Transverse colon (tissue), 4 donors: ENCODE data around the gene ETFB.

ENCODE experiments used
- CTCF ChIP-seq, 5 experiments: fragments of 200-600 bp in 3 of 5; fragments of 450-650 bp in 2 of 5; sonication (generic) in 3 of 5; IDR thresholded peaks; 1 replicate in 2 of 5; 2 replicates in 3 of 5; pipeline ENCODE4 v1.5.1; 2016 to 2017; ENCODE audit warnings: antibody characterized with exemption in 5 of 5, inconsistent platforms in 3 of 5, mild to moderate bottlenecking in 2 of 5, moderate library complexity in 1 of 5
- EP300 ChIP-seq: sonication (generic); formaldehyde crosslinking; IDR thresholded peaks from one replicate; pipeline ENCODE4 v1.6.1; 2017; ENCODE audit warnings: antibody characterized with exemption, low read depth
- POLR2A ChIP-seq: fragments of 450-650 bp; IDR thresholded peaks from one replicate; pipeline ENCODE4 v1.6.1; 2016; ENCODE audit warnings: antibody characterized with exemption, mild to moderate bottlenecking, moderate library complexity
- POLR2AphosphoS5 ChIP-seq, 3 donors: sonication (generic); formaldehyde crosslinking; IDR thresholded peaks; one replicate each; pipeline ENCODE4 v1.6.1; 2016; ENCODE audit warnings: antibody characterized with exemption in 3 of 3

- no peak for TF ChIP-seq CTCF (IDR thresholded peaks at IDR 0.05)
- no peak for TF ChIP-seq POLR2A
- no peak for TF ChIP-seq POLR2AphosphoS5 (IDR thresholded peaks at IDR 0.05)
- TF ChIP-seq EP300: no peak
Measured at GRCh38 chr19:51410950-51411748, 45.0 kb upstream of the ETFB start.
